GM18909 (cell line): ENCODE data around the gene CEP135.

Source experiments
- ATAC-seq: cut with Tn5 transposase; IDR thresholded peaks from one replicate; pipeline ENCODE4 v1.9.1; 2021; ENCODE audit warnings: mild to moderate bottlenecking; ENCODE audit not compliant: unreplicated experiment, poor library complexity

Gene CEP135

DNA sequence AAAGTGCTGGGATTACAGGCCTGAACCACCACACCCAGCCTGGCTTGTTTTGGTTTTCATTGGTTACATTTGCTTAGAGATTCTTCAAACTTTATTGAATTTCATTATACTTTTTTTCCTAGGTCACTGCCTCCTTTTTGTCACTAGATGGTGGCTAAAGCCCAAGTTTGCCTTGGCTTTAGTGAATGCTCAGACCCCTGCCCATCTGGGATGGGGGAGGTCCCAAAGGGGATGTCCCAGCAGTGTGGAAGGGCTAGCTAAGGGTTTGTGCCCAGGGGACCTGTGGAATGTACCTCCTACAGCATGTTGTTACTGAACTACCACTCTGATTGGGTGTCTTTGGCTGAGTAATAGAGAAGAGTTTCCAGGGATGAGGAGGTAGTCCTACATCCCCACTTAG, 58.4 kb downstream of the CEP135 start:
- no peak for ATAC-seq

- no peak for ATAC-seq
These were observed 59.5 kb downstream of the CEP135 start for GRCh38 chr4:56008206-56008605.

DNA sequence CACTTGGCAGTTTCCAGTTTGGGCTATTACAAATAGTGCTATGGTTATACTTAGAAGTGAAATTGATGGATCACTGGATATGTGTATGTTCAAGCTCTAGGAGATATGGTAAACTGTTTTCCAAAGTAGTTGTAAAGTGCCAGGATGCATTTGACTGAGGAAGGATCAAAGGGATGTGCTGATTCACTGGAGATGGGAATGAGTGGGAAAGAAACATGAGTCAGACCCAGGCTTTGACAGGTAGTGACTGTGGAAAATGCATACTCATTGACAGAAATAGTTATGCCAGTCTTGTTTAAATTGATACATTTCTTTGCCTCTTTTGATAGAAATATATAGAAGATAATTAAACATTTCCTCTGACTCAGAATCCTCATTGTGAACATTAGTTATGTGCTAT, 77.9 kb downstream of the CEP135 start:
- no peak for ATAC-seq

DNA sequence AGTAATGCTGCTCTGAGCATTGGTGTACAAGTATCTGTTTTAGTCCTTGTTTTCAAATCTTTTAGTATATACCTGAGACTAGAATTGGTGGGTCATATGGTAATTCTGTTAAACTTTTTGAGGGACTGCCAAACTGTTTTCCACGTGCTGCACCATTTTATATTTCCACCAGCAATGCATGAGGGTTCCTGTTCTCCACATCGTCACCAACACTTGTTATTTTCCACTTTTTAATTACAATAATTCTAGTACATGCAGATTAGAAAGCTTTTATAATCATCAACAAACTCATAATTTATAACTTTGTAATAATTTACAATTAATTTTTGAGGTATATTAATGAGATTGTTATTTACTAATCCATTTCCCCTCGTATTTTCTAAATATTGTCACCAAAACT, 79.4 kb downstream of the CEP135 start:
- ATAC-seq, result no peak

DNA sequence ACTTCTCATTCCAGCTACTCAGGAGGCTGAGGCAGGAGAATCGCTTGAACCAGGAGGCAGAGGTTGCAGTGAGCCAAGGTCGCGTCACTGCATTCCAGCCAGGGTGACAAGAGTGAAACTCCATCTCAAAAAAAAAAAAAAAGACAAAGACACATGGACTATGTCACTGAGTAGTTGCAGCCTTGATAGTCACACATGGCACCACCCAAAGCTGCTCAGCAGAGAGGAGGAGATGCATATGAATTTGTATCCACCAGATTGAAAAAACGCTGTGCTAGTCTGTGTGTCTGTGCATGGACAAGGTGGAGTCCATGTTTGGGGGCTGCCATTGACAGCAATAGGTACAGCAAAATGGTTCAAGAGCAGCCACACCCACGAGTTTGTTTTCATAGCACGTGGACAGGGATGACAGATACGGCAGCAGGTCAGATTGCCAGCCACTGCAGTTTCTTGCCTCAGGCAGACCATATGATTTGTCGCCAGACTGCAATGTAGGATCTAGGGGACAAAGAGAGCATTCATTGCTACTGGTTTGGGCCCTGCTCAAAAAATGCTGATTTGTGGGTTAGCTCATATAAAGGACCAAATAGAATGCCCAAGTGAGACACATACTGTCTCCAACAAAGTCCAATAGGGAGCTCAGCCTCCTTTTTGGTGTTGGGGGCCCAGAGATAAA, 89.9 kb downstream of the CEP135 start:
- ATAC-seq, result no peak

DNA sequence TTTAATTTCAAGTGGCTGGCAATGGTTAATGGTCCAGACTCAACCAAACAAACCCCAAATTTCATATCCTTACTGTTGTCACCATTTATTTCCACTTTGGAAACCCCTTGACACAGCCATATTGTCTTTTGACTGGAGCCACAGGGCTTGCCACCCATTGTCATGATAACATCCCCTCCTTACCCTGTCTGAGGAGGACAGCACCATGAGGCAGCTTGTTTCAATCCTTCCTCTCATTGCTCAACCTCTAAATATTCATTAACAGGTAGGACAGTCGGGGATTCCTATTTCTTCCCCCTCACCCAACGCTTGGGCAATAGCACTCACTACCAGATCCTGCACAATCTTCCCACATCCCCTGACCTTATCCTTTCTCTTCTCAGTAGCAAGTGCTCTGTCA, 92.1 kb downstream of the CEP135 start:
- ATAC-seq, result no peak

- ATAC-seq, result no peak
These were observed 93.5 kb downstream of the CEP135 start for GRCh38 chr4:56042225-56042624.

DNA sequence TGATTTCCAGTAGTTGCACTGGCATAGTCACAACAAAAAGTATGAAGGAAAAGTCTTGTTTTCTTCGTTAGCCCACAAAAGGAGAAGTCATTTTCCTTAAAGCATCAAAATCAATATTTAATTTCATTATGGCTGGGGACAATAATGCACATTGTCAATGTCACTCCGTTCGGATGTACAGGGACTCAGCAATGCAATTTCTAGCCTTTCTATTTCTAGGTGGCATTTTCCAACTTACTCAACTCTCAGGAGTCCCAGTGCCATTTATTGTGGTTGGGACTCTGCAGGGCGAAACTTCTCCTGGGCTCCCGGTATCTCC, 99.6 kb downstream of the CEP135 start:
- ATAC-seq, result no peak

GRCh38 chr4:56048702-56049431, 100.1 kb downstream of the CEP135 start:
- ATAC-seq, result peak; percentile 97

DNA sequence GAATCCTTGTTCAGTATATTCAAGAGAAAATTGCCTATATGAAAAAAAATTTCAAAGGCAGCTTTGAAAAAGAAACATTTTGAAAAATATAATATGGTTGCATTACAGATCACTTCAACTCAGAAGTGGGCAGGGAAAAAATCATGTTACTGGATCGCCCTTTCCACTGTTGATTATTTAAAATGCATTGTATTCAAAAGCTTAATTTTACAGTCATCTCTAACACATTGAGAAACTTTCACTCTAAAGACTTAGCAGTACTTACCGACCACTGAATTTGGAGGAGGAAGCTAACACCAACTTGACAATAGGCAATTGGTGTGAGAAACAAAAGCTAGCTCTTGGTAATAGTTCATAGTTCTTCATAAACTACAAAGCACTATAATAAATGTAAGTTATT, 101.9 kb downstream of the CEP135 start:
- ATAC-seq, result no peak

DNA sequence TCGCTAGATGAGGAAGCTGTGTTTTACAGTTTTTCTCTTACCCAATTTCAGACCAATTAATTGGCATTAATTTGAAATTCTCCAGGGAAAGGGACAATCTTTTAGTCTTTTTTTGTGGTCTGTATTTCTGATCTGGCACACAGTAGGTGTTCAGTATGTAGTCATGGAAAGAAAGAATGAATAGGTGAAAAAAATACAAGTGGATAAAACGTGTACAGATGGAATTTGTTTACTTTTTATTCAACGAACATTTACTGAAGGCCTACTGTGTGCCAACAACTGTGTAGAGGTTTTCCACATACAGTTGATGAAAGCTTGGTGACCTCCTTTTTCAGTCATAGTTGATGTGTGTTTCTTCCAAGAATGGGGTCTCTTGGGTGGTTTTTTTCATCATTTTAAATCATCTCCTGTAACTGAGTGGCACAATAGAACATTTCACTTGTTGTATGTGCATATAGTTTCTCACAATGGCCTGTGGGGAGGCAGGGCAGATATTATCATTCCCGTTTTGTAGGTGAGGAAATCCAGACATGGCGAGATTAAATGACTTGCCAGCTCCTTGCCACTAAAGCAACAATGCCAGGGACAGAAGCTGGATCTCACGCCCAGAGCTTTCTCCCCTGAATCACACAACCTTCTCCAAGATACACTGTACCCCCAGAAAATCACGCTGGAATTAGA, 102.4 kb downstream of the CEP135 start:
- no peak for ATAC-seq

- no peak for ATAC-seq
These were observed 102.9 kb downstream of the CEP135 start for GRCh38 chr4:56051710-56052075.

DNA sequence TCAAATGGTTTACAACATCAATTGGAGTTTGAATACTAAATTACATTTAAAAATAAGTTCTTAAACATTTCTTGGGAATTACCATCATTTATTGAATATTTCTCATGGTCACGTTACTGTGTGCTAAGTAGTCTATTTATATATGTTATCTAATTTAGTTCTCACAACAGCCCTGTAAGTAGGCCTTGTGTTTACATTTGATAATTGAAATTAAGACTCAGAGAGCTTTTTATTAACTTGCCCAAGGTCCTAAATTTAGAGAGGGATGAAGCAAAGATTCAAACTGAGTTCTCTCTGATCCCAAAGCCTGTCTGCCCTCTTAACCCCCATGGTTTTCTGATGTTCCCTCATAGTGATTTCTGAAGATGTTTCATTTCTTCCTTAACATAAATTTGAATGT, 103.7 kb downstream of the CEP135 start:
- ATAC-seq, result no peak

DNA sequence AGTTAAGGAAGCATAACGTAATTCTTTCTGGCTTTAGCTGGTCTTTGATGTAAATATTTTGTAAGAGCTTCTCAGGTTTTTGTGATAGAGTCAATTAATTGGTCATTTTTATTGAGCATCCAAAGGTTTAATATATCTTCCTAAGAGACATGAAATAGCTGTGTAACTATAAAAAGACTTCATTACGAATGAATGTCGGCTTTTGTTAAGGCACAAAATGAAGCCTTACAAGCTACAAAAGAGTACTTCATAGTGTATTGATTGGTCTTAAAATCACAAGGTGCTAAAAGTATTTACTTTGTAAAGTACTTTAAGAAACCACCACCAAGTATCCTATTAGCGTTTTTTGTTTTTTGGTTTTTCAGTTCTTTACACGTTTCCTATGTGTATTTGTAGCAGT, 104.2 kb downstream of the CEP135 start:
- no peak for ATAC-seq

DNA sequence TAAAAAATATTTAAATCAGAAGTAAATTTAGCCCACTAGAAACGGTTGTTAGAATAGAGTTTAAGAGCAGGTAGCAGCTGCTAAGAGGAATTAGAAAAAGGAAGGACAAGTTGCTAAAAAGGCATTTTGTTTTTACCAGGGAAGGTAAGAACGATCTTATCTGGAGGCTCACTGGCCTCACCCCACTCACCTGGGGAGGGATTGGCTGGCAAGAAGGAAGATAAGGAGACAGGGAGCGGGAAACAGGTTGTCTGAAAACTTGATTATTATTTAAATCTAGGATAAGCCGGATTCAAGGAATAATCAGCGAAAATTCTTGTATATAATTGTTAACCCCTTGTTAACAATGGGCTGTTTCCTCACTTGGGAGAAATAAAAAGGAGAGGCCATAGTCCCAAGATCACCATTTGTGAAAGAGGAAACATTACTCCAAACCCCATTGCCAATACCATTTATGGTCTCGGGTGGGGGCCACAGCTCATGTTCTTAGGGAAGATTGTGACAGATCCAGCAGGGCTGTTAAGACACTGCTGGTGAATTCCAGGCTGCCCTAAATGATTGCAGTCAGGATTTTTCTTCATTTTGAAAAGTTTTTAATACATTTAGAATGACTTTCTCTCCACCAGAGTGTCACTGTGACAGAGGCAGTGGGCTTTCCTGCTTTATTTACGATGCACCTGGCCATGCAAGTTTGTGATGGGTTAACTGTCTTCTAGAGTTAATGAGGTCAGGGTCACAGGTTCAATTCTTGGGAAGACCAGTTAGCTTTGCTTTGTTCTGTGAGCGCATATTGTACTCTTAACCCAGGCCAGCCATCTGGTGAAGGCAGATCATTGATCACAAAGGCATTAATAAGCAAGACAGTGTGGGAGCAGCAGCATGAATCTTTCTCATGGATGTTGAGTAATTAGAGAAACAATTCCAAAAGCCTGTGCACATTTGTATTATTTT, 106.6 kb downstream of the CEP135 start:
- no peak for ATAC-seq

DNA sequence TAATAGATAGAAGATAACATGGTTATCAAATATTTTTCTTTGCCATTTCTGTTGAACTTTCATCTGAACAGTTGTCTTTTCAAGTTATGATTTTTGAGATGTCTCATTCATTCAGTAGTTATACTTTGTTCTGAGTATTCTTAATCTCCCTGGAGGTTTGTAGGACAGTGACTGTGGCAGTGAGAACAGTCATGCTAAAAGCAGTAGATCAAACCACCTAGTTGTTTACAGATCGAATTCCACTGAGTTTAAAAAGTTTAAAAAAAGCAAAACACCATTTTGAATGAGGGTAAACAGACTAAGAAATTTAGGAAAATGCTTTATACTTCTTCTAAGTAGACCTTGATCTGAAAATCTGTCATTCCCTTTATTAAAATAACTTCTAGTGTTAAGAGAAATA, 107.2 kb downstream of the CEP135 start:
- ATAC-seq, result no peak

GRCh38 chr4:56058555-56058954, 109.8 kb downstream of the CEP135 start:
- ATAC-seq, result no peak

DNA sequence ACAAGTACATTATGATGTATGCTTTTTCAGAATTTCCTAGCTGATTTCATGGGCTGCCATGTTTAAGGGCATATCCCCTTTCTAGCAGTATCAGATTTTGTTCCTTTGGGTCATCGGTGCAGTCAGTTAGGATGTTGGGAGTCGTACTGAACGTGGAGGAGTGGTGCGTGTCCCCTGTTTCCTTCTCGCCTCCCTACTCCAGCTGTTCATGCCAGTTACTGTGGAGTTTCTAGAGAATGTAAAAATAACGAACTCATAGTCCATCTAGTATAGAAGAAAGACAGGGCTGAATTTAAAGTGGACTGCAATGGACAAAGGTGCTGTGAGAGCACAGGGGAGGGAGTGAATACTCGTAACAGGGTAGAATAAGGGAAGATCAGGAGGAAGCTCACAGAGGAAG, 111.3 kb downstream of the CEP135 start:
- ATAC-seq, result no peak

GRCh38 chr4:56062106-56062505, 113.4 kb downstream of the CEP135 start:
- no peak for ATAC-seq

DNA sequence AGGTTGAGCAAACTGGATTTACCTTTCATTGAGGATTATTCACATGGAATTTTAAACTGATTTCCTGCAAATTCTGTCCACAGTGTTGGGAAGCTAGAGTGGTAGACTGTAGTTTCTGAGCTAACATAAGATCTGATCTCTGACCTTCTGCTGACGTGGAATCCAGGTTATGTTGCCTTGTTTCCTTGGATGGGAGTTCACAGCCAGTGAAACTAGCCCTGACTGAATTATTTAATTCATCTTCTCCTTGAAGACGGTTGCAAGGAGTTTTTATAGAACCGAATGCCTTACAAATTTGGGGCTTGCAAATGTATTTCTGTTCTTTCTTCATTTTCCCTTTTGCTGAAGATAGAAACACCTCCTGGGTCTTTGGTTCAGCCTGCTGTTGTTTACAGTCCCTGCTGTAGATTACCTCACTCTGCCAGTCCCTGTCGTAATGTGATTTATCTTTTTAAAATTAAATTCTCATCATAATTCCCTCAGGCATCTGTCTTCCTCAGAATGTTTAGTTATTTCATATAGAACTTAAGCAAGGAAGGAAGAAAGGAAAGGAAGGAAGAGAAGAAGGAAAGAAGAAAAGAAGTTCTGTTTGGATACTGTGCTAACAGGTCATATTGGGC, 113.9 kb downstream of the CEP135 start:
- ATAC-seq, result no peak
